ENCODE results near the gene CALML5.
"Not testable (repeated sequence)": the region's sequence is repeated elsewhere in the genome, so short reads cannot be mapped to it uniquely, and the experiment has no call there.

Gene CALML5

GRCh38 chr10:5474642-5475041 is 24.7 kb downstream of the CALML5 start:
- H3K4me3 ChIP-seq (ENCODE audit: insufficient read depth, low read depth, low read length); H3K4me1 ChIP-seq (ENCODE audit: control insufficient read depth, insufficient read depth, low read length); H3K36me3 ChIP-seq (ENCODE audit: control insufficient read depth, insufficient read depth, low read length); H3K27me3 ChIP-seq (ENCODE audit: control insufficient read depth, insufficient read depth, low read length, poor library complexity, severe bottlenecking); H3K9me3 ChIP-seq (ENCODE audit: control insufficient read depth, low read length); H3K27ac ChIP-seq (ENCODE audit: insufficient read depth, low read depth, low read length, poor library complexity, severe bottlenecking): not testable (repeated sequence)
- WGBS, 2 experiments, result 90 to 91% methylated on average over 4 of the region's 4 CpGs

- Histone ChIP-seq H3K36me3 (ENCODE audit: control insufficient read depth, insufficient read depth, low read length) (no peaks in the 10 kb centered on the region), H3K27me3 (ENCODE audit: control insufficient read depth, insufficient read depth, low read length, poor library complexity, severe bottlenecking) (no peaks in the 10 kb centered on the region), H3K9me3 (ENCODE audit: control insufficient read depth, low read length) (no peaks in the 10 kb centered on the region), H3K4me3 (ENCODE audit: insufficient read depth, low read depth, low read length) (no peak overlapping the region), H3K4me1 (ENCODE audit: control insufficient read depth, insufficient read depth, low read length) (peaks cover 9% of the 10 kb centered on the region), H3K27ac (ENCODE audit: insufficient read depth, low read depth, low read length, poor library complexity, severe bottlenecking) (no peak overlapping the region)
- WGBS, 2 experiments, result 96% methylated on average over 15 of the region's 15 CpGs
Observed at GRCh38 chr10:5470062-5470751, 29.2 kb downstream of the CALML5 start.

GRCh38 chr10:5469353-5470061 is 29.9 kb downstream of the CALML5 start:
- H3K4me1 ChIP-seq (ENCODE audit: control insufficient read depth, insufficient read depth, low read length), result peaks cover 9% of the 10 kb centered on the region
- H3K4me3 ChIP-seq (ENCODE audit: insufficient read depth, low read depth, low read length), result no peak overlapping the region
- H3K36me3 ChIP-seq (ENCODE audit: control insufficient read depth, insufficient read depth, low read length), result no peaks in the 10 kb centered on the region
- no peaks in the 10 kb centered on the region for H3K27me3 ChIP-seq (ENCODE audit: control insufficient read depth, insufficient read depth, low read length, poor library complexity, severe bottlenecking)
- no peak overlapping the region for H3K27ac ChIP-seq (ENCODE audit: insufficient read depth, low read depth, low read length, poor library complexity, severe bottlenecking)
- no peaks in the 10 kb centered on the region for H3K9me3 ChIP-seq (ENCODE audit: control insufficient read depth, low read length)
- WGBS, 2 experiments, result 79 to 80% methylated on average over 15 of the region's 15 CpGs

DNA sequence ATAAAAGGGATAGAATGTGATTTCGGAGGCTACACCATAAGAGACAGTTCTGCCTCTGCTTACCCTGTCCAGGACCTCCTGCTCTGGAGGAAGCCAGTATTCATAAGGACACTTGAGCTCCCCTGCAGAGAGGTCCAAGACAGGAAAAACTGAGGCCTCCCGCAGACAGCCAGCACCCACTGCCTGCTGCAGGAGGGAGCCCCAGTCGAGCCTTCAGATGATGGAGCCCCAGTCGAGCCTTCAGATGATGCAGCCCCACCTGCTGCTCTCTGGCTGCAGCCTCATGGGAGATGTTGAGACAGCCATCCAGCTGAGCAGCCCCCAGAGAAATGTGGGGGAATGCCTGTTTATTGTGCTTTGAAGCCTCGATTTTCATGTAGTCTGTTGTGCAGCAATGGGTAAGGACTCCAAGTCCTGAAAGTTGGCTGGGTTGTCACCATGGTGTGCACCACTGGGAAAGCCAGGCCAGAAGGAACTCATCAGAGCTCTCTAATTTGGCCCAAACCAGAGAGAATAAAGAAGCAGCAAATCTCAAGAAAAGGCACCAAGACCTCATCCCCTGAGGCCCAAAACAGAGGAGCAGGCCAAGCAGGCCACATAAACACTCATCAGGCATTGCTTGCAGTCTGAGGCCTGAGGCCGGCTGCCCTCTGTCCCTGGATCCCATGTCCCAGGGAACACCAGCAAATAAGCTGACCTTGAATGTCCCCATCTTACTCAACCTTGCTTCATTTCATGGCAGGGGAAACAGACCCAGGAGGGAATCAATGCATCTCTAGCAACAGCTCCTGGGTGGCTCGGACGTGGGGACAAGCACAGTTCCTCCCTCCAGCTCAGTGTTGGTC is 30.9 kb downstream of the CALML5 start:
- Histone ChIP-seq H3K9me3 (ENCODE audit: control insufficient read depth, low read length) (no peaks in the 10 kb centered on the region), H3K4me1 (ENCODE audit: control insufficient read depth, insufficient read depth, low read length) (peaks cover 9% of the 10 kb centered on the region), H3K27ac (ENCODE audit: insufficient read depth, low read depth, low read length, poor library complexity, severe bottlenecking) (no peak overlapping the region), H3K27me3 (ENCODE audit: control insufficient read depth, insufficient read depth, low read length, poor library complexity, severe bottlenecking) (no peaks in the 10 kb centered on the region), H3K4me3 (ENCODE audit: insufficient read depth, low read depth, low read length) (no peak overlapping the region), H3K36me3 (ENCODE audit: control insufficient read depth, insufficient read depth, low read length) (no peaks in the 10 kb centered on the region)
- WGBS, 2 experiments, result 88 to 89% methylated on average over 8 of the region's 8 CpGs

DNA sequence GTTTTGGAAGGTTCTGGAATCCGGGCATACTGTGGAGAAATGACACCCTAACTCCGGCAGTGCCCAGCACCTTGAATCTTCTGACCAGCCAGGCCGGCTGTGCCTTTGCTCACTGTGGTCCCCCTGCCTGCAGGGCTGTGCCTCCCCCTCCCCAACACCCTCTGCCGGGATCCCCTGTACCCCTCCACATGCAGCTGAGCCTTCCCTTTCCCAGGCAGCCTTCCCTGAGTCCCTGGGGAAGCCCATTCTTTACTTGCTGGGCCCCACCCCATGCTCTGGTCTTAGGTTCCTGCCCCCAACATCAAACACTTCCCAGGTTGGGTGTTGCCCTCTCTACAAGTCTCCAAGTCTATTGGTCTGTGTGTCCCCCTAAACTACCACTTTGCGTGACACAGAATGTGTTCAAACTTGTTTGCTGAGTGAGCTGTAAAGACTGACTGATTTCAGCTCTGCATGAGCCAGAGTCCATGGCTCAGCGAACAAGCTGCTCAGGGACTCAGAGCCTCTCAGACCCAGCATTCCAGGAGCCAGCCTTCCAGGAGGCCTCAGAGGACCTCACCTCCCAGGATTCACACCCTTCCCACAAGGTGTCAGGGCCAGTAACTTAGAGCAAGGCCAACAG is 31.6 kb downstream of the CALML5 start:
- H3K27ac ChIP-seq (ENCODE audit: insufficient read depth, low read depth, low read length, poor library complexity, severe bottlenecking), result no peak overlapping the region
- peaks cover 9% of the 10 kb centered on the region for H3K4me1 ChIP-seq (ENCODE audit: control insufficient read depth, insufficient read depth, low read length)
- no peaks in the 10 kb centered on the region for H3K36me3 ChIP-seq (ENCODE audit: control insufficient read depth, insufficient read depth, low read length)
- no peaks in the 10 kb centered on the region for H3K9me3 ChIP-seq (ENCODE audit: control insufficient read depth, low read length)
- no peaks in the 10 kb centered on the region for H3K27me3 ChIP-seq (ENCODE audit: control insufficient read depth, insufficient read depth, low read length, poor library complexity, severe bottlenecking)
- no peak overlapping the region for H3K4me3 ChIP-seq (ENCODE audit: insufficient read depth, low read depth, low read length)
- WGBS, 2 experiments, result 95 to 98% methylated on average over 6 of the region's 6 CpGs

- no peak overlapping the region for H3K27ac ChIP-seq (ENCODE audit: insufficient read depth, low read depth, low read length, poor library complexity, severe bottlenecking)
- WGBS, 2 experiments, result 85% methylated on average over 8 of the region's 8 CpGs
- H3K9me3 ChIP-seq (ENCODE audit: control insufficient read depth, low read length), result no peaks in the 10 kb centered on the region
Observed at GRCh38 chr10:5467207-5467535, 32.2 kb downstream of the CALML5 start.

GRCh38 chr10:5466451-5467206 is 32.7 kb downstream of the CALML5 start:
- Histone ChIP-seq H3K27me3 (ENCODE audit: control insufficient read depth, insufficient read depth, low read length, poor library complexity, severe bottlenecking) (no peaks in the 10 kb centered on the region), H3K4me3 (ENCODE audit: insufficient read depth, low read depth, low read length) (no peak overlapping the region), H3K4me1 (ENCODE audit: control insufficient read depth, insufficient read depth, low read length) (peaks cover 9% of the 10 kb centered on the region), H3K27ac (ENCODE audit: insufficient read depth, low read depth, low read length, poor library complexity, severe bottlenecking) (no peak overlapping the region), H3K36me3 (ENCODE audit: control insufficient read depth, insufficient read depth, low read length) (no peaks in the 10 kb centered on the region), H3K9me3 (ENCODE audit: control insufficient read depth, low read length) (no peaks in the 10 kb centered on the region)
- WGBS, 2 experiments, result 57 to 59% methylated on average over 18 of the region's 18 CpGs

More at GRCh38 chr10:5467207-5467535, 32.2 kb downstream of the CALML5 start:
- Histone ChIP-seq H3K4me1 (ENCODE audit: control insufficient read depth, insufficient read depth, low read length) (peaks cover 9% of the 10 kb centered on the region), H3K27me3 (ENCODE audit: control insufficient read depth, insufficient read depth, low read length, poor library complexity, severe bottlenecking) (no peaks in the 10 kb centered on the region), H3K4me3 (ENCODE audit: insufficient read depth, low read depth, low read length) (no peak overlapping the region), H3K36me3 (ENCODE audit: control insufficient read depth, insufficient read depth, low read length) (no peaks in the 10 kb centered on the region)

DNA sequence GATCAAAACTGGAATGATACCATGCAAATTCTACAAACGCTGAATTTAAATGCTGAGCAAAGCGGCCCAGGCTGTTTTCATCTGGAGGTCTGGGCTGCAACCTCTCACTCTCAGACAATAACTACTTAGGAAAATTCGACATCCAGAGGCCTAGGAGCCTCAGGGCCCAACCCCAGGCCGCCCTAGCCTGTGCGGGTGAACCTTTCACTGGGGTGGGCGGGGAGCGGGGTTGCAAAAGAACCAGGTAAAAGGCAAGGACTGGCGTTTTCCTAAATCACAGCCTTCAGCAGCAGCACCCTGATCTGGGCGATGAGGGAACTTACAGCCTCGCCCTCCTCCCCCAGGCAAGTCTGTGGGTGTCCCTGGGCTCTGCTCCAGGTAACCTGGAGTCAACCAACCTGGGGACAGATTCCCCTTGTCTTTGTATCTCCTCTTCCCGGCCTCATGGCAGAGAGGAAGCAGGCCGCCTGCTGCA is 33.4 kb downstream of the CALML5 start:
- H3K4me1 ChIP-seq (ENCODE audit: control insufficient read depth, insufficient read depth, low read length), result peaks cover 9% of the 10 kb centered on the region
- H3K9me3 ChIP-seq (ENCODE audit: control insufficient read depth, low read length), result no peaks in the 10 kb centered on the region
- 78 to 79% methylated on average over 12 of the region's 12 CpGs for WGBS, 2 experiments
- no peak overlapping the region for H3K4me3 ChIP-seq (ENCODE audit: insufficient read depth, low read depth, low read length)
- H3K27ac ChIP-seq (ENCODE audit: insufficient read depth, low read depth, low read length, poor library complexity, severe bottlenecking), result no peak overlapping the region
- no peaks in the 10 kb centered on the region for H3K27me3 ChIP-seq (ENCODE audit: control insufficient read depth, insufficient read depth, low read length, poor library complexity, severe bottlenecking)
- H3K36me3 ChIP-seq (ENCODE audit: control insufficient read depth, insufficient read depth, low read length), result no peaks in the 10 kb centered on the region

GRCh38 chr10:5464546-5464945 is 34.8 kb downstream of the CALML5 start:
- Histone ChIP-seq H3K36me3 (ENCODE audit: control insufficient read depth, insufficient read depth, low read length) (peaks cover 11% of the 10 kb centered on the region), H3K27me3 (ENCODE audit: control insufficient read depth, insufficient read depth, low read length, poor library complexity, severe bottlenecking) (no peaks in the 10 kb centered on the region), H3K4me3 (ENCODE audit: insufficient read depth, low read depth, low read length) (no peak overlapping the region), H3K9me3 (ENCODE audit: control insufficient read depth, low read length) (no peaks in the 10 kb centered on the region), H3K4me1 (ENCODE audit: control insufficient read depth, insufficient read depth, low read length) (peaks cover 9% of the 10 kb centered on the region), H3K27ac (ENCODE audit: insufficient read depth, low read depth, low read length, poor library complexity, severe bottlenecking) (no peak overlapping the region)
- WGBS, 2 experiments, result 78 to 87% methylated on average over 5 of the region's 5 CpGs

Measured in ectodermal cell (in vitro differentiated cells).